LoVo (cell line): ENCODE measurements around the gene ZNF736.
"Not testable (repeated sequence)": the region's sequence is repeated elsewhere in the genome, so short reads cannot be mapped to it uniquely, and the experiment has no call there.

Experiments used
- DNase-seq: peaks from one replicate; pipeline ENCODE4 v3.0.0-alpha.2; 2016; ENCODE audit warnings: low spot score

ZNF736 gene

GRCh38 chr7:64313740-64314491 lies at the start of gene ZNF736:
Gene ZNF736 (plus strand): TSS chr7:64313961. CDS start chr7:64314151, 190 bp downstream.
- no peak for DNase-seq

- DNase-seq = no peak
These were observed 47.3 kb upstream of the ZNF736 start for GRCh38 chr7:64266341-64266919.

GRCh38 chr7:64277630-64278029 lies 36.1 kb upstream of the ZNF736 start:
- no peak for DNase-seq

- DNase-seq = no peak
These were observed 18.9 kb upstream of the ZNF736 start for GRCh38 chr7:64294701-64295420.

GRCh38 chr7:64297418-64297817 lies 16.3 kb upstream of the ZNF736 start:
- DNase-seq = not testable (repeated sequence)

- DNase-seq = no peak
These were observed 12.9 kb upstream of the ZNF736 start for GRCh38 chr7:64300641-64301405.

GRCh38 chr7:64307254-64308015 lies 6.3 kb upstream of the ZNF736 start:
- DNase-seq = no peak

- DNase-seq = no peak
These were observed 5.8 kb upstream of the ZNF736 start for GRCh38 chr7:64308016-64308270.

GRCh38 chr7:64310426-64310825 lies 3.3 kb upstream of the ZNF736 start:
- no peak for DNase-seq

GRCh38 chr7:64312826-64313225 lies 935 bp upstream of the ZNF736 start:
- DNase-seq = no peak

- no peak for DNase-seq
These were observed 805 bp downstream of the ZNF736 start for GRCh38 chr7:64314566-64314965.

GRCh38 chr7:64316031-64316742 lies 2.4 kb downstream of the ZNF736 start:
- not testable (repeated sequence) for DNase-seq

- DNase-seq = no peak
These were observed 7.1 kb downstream of the ZNF736 start for GRCh38 chr7:64320547-64321513.

GRCh38 chr7:64324166-64324565 lies 10.4 kb downstream of the ZNF736 start:
- not testable (repeated sequence) for DNase-seq

- not testable (repeated sequence) for DNase-seq
These were observed 35.0 kb downstream of the ZNF736 start for GRCh38 chr7:64348713-64349210.

GRCh38 chr7:64359543-64359942 lies 45.8 kb downstream of the ZNF736 start:
- no peak for DNase-seq

- DNase-seq = no peak
These were observed 57.4 kb downstream of the ZNF736 start for GRCh38 chr7:64371116-64371515.

- no peak for DNase-seq
These were observed 59.3 kb downstream of the ZNF736 start for GRCh38 chr7:64373017-64373416.

GRCh38 chr7:64400401-64400800 lies 86.6 kb downstream of the ZNF736 start:
- no peak for DNase-seq
